ENCODE data around the gene C1orf122. TPM values are rescaled to one million over a fixed set of nuclear protein-coding genes. Genes with fewer than 3 reads are reported as not detected.
A peak's percentile ranks its signal among the peaks of the same experiment; 100 is the strongest.

C1orf122 gene
- total and polyA plus RNA-seq, 2 of the 13 experiments (the other 11 are each of a cell fraction or from before 2014, with no cell fraction given), result 18.7 to 40.6 TPM

GRCh38 chr1:37808369-37809319 is 1.1 kb downstream of the C1orf122 start (continued):
- TF ChIP-seq ZNF276 (CRISPR knock-in tag; IDR thresholded peaks at IDR 0.05; ENCODE audit: low read depth), result 0 out of 2 replicates have a peak, but pooled peaks have one; percentile 31
- peak; percentile 47; the same call in 1 of the 2 replicates for TF ChIP-seq ZGPAT (CRISPR knock-in tag; IDR thresholded peaks at IDR 0.05)
- peak; percentile 98; the same call in 1 of the 2 replicates for TF ChIP-seq ZFP91 (CRISPR knock-in tag; IDR thresholded peaks at IDR 0.05; ENCODE audit: borderline replicate concordance)
- no peak; the same call in none of the 2 replicates for TF ChIP-seq PAXIP1 (CRISPR knock-in tag; conservative IDR thresholded peaks at IDR 0.05)
- no peak for TF ChIP-seq CERS6 (CRISPR knock-in tag; IDR thresholded peaks at IDR 0.05)
- TF ChIP-seq ZNF354B (CRISPR knock-in tag; IDR thresholded peaks at IDR 0.05), result no peak
- TF ChIP-seq ZFP90 (CRISPR knock-in tag; IDR thresholded peaks at IDR 0.05; ENCODE audit: borderline replicate concordance), result no peak
- TF ChIP-seq IRF9 (CRISPR knock-in tag; IDR thresholded peaks at IDR 0.05; ENCODE audit: borderline replicate concordance), result no peak
- TF ChIP-seq ZNF790 (CRISPR knock-in tag; IDR thresholded peaks at IDR 0.05; ENCODE audit: borderline replicate concordance), result no peak
- no peak for TF ChIP-seq SIX1 (CRISPR knock-in tag; IDR thresholded peaks at IDR 0.05; ENCODE audit: borderline replicate concordance)
- TF ChIP-seq DNMT1 (CRISPR knock-in tag; IDR thresholded peaks at IDR 0.05), result 0 out of 2 replicates have a peak, but pooled peaks have one; percentile 16
- TF ChIP-seq NBN (conservative IDR thresholded peaks at IDR 0.05), result no peak
- no peak for TF ChIP-seq ZNF496 (CRISPR knock-in tag; IDR thresholded peaks at IDR 0.05; ENCODE audit: insufficient replicate concordance)
- no peak for TF ChIP-seq IRF2 (CRISPR knock-in tag; IDR thresholded peaks at IDR 0.05)
- no peak for TF ChIP-seq HOXA5 (CRISPR knock-in tag; IDR thresholded peaks at IDR 0.05)
- TF ChIP-seq HDAC2 (CRISPR knock-in tag; IDR thresholded peaks at IDR 0.05), result no peak
- TF ChIP-seq THAP11 (CRISPR knock-in tag; IDR thresholded peaks at IDR 0.05), result no peak
